Activated CD8-positive, alpha-beta memory T cell treated with anti-CD3 and anti-CD28 coated beads, Interleukin-2, amount 10 ng/mL, durations not matched to agents 7 days and 5 days (primary cell): ENCODE data around the gene LMBR1. TPM values are rescaled to one million over a fixed set of nuclear protein-coding genes. Genes with fewer than 3 reads are reported as not detected.
"Not testable (repeated sequence)": the region's sequence is repeated elsewhere in the genome, so short reads cannot be mapped to it uniquely, and the experiment has no call there.

ENCODE experiments used
- ATAC-seq: fragments of 150-1000 bp; cut with Tn5 transposase; one replicate; pipeline ENCODE4 v1.10.0; 2021; ENCODE audit warnings: moderate library complexity
- CTCF ChIA-PET: fragments of 350-600 bp; sonication (Branson Sonifier 250); formaldehyde crosslinking; loops from one replicate; lab custom pipeline; 2021; ENCODE audit warnings: antibody characterized with exemption; lab: Charles Lee
- DNase-seq: peaks from one replicate; pipeline ENCODE4 v3.0.0-alpha.2; 2020
- H3K27ac Mint-ChIP-seq: one replicate; pipeline ENCODE4 v1.8.0; 2021; ENCODE audit warnings: mild to moderate bottlenecking, mixed read lengths
- H3K27me3 Mint-ChIP-seq: one replicate; pipeline ENCODE4 v1.8.0; 2021; ENCODE audit warnings: mixed read lengths
- H3K36me3 Mint-ChIP-seq: one replicate; pipeline ENCODE4 v1.8.0; 2021; ENCODE audit warnings: mild to moderate bottlenecking, mixed read lengths
- H3K4me1 Mint-ChIP-seq: one replicate; pipeline ENCODE4 v1.8.0; 2021; ENCODE audit warnings: mixed read lengths
- H3K4me3 Mint-ChIP-seq: one replicate; pipeline ENCODE4 v1.8.0; 2021; ENCODE audit warnings: mild to moderate bottlenecking, moderate library complexity, mixed read lengths
- H3K9me3 Mint-ChIP-seq: one replicate; pipeline ENCODE4 v1.8.0; 2022; ENCODE audit warnings: low read depth, mixed read lengths
- total RNA-seq, 2 experiments: library from RNA; stranded (reverse); gene quantifications; one replicate each; pipeline ENCODE4 v1.2.3, GENCODE V29; 2021

LMBR1 gene
- total RNA-seq, 2 experiments from 2014 or later: 64.0 to 69.8 TPM

GRCh38 chr7:156858523-156858922, 34.5 kb downstream of the LMBR1 start:
- H3K36me3 Mint-ChIP-seq: peaks cover 80% of the 10 kb centered on the region
- peaks cover 30% of the 10 kb centered on the region for H3K9me3 Mint-ChIP-seq
- DNase-seq (no peak), ATAC-seq (no peak)
- CTCF ChIA-PET: interaction anchor here (0.7 kb wide), 1 partner anchor 294 kb away, joined by 3 read pairs; no protein-coding TSS in a partner anchor
- H3K4me3 Mint-ChIP-seq: no peak overlapping the region
- H3K4me1 Mint-ChIP-seq: peaks cover 6% of the 10 kb centered on the region
- no peak overlapping the region for H3K27ac Mint-ChIP-seq
- no peaks in the 10 kb centered on the region for H3K27me3 Mint-ChIP-seq

DNA sequence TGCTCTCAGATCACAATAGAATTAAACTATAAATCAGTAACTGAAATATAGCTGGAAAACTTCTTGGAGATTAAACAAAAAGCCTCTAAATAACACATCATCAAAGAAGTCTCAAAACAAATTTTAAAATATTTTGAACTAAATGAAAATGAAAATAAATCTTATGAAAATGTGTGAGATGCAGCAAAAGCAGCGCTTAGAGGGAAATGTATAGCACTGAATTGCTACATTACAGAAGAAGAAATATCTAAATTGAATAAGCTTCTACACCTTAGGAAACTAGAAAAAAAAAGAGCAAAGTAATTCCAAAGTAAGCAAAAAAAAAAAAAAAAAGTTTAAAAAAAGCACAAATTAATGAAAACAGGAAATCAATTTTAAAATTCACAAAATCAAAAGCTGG, 35.2 kb downstream of the LMBR1 start:
- ATAC-seq (no peak), DNase-seq (no peak)
- H3K4me3 Mint-ChIP-seq: no peak overlapping the region
- H3K27ac Mint-ChIP-seq: no peak overlapping the region
- no peaks in the 10 kb centered on the region for H3K27me3 Mint-ChIP-seq
- H3K9me3 Mint-ChIP-seq: peaks cover 29% of the 10 kb centered on the region
- CTCF ChIA-PET: interaction anchor here (1.6 kb wide), 1 partner anchor 36 kb away, joined by 4 read pairs; the partner anchor contains the start of gene LMBR1
- H3K36me3 Mint-ChIP-seq: peaks cover 74% of the 10 kb centered on the region
- H3K4me1 Mint-ChIP-seq: peaks cover 6% of the 10 kb centered on the region

DNA sequence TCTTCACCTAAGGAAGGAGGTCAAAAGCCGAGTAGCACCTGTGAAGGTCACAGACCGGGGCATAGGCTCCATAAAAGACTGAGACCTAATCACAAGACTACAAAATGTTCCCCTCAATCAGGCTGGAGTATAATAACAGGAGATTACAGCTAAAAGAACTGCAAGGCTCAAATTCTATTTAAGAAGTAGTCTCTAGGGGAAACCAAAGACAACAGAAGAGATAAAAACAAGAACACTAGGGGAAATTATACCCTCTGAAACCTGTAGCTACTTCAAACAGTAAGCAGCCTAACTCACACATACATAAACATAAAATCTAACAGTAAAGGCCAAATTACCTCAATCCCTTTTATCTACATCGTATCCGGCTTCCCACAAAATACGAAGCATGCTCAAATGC, 38.3 kb downstream of the LMBR1 start:
- H3K4me3 Mint-ChIP-seq: no peak overlapping the region
- H3K4me1 Mint-ChIP-seq: peaks cover 6% of the 10 kb centered on the region
- CTCF ChIA-PET: interaction anchor here (0.8 kb wide), 1 partner anchor 1858 kb away, joined by 3 read pairs; no protein-coding TSS in a partner anchor
- ATAC-seq (no peak), DNase-seq (no peak)
- H3K36me3 Mint-ChIP-seq: peaks cover 58% of the 10 kb centered on the region
- H3K27me3 Mint-ChIP-seq: no peaks in the 10 kb centered on the region
- peaks cover 19% of the 10 kb centered on the region for H3K9me3 Mint-ChIP-seq
- H3K27ac Mint-ChIP-seq: no peak overlapping the region

DNA sequence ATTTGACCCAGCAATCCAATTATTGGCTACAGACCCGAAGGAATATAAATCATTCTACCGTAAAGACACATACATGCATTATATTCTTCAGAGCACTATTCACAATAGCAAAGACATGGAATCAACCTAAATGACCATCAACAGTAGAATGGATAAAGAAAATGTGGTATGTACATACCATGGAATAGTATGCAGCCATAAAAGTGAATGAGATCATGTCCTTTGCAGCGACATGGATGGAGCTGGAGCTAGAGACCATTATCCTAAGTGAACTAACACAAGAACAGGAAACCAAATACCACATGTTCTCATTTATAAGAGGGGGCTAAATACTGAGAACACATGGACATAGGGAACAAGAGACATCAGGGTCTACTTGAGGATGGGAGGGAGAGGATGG, 44.0 kb downstream of the LMBR1 start:
- H3K27me3 Mint-ChIP-seq: no peaks in the 10 kb centered on the region
- no peak for DNase-seq
- peaks cover 23% of the 10 kb centered on the region for H3K36me3 Mint-ChIP-seq
- H3K27ac Mint-ChIP-seq: no peak overlapping the region
- CTCF ChIA-PET: no interaction called here
- H3K4me1 Mint-ChIP-seq: peaks cover 9% of the 10 kb centered on the region
- H3K4me3 Mint-ChIP-seq: no peak overlapping the region
- no peak for ATAC-seq
- H3K9me3 Mint-ChIP-seq: no peaks in the 10 kb centered on the region

DNA sequence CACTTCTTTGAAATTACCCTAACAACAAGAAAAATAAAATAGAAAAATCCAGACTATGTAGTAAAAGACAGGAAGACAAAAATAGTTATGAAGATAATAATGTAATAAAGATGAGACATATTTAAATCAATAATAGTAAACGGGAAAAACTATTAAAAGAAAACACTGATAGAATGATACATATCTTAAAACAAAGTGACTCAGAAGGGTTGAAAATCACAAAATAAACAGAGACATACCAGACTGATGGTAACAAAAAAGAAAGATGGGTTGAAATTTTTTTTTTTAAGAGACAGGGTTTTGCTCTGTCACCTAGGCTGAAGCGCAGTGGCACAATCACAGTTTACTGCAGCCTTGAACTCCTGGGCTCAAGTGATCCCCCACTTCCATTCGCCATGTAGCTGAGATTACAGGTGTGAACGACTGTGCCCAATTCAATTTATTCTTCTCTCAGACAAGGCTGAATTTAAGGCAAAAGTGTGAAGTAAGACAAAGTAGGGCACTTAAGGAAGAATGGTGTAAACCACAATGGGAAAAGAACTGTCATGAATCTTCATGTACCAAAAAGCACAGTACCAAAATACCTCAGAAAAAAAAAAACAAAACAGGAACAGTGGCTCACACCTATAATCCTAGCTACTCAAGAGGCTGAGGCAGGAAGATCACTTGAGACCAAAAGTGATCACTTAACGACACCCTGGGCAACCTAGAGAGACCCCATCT, 47.4 kb downstream of the LMBR1 start:
- Mint-ChIP-seq H3K27ac (no peak overlapping the region), H3K36me3 (peaks cover 10% of the 10 kb centered on the region), H3K9me3 (no peaks in the 10 kb centered on the region), H3K27me3 (no peaks in the 10 kb centered on the region), H3K4me3 (no peak overlapping the region), H3K4me1 (peaks cover 8% of the 10 kb centered on the region)
- no peak for ATAC-seq
- CTCF ChIA-PET: interaction anchor here (1.0 kb wide), 1 partner anchor 30 kb away, joined by 3 read pairs; no protein-coding TSS in a partner anchor
- no peak for DNase-seq

- ATAC-seq, CTCF ChIA-PET, H3K9me3 Mint-ChIP-seq, DNase-seq, H3K27me3 Mint-ChIP-seq, H3K4me1 Mint-ChIP-seq, H3K27ac Mint-ChIP-seq, H3K4me3 Mint-ChIP-seq: not testable (repeated sequence)
- H3K36me3 Mint-ChIP-seq: peaks cover 11% of the 10 kb centered on the region
These were observed 49.4 kb downstream of the LMBR1 start for GRCh38 chr7:156843582-156843981.

GRCh38 chr7:156843157-156843556, 49.8 kb downstream of the LMBR1 start:
- Mint-ChIP-seq H3K36me3 (peaks cover 14% of the 10 kb centered on the region), H3K9me3 (no peaks in the 10 kb centered on the region), H3K27me3 (no peaks in the 10 kb centered on the region), H3K4me3 (no peak overlapping the region), H3K27ac (no peak overlapping the region), H3K4me1 (peaks cover 8% of the 10 kb centered on the region)
- CTCF ChIA-PET: no interaction called here
- ATAC-seq: no peak
- no peak for DNase-seq

DNA sequence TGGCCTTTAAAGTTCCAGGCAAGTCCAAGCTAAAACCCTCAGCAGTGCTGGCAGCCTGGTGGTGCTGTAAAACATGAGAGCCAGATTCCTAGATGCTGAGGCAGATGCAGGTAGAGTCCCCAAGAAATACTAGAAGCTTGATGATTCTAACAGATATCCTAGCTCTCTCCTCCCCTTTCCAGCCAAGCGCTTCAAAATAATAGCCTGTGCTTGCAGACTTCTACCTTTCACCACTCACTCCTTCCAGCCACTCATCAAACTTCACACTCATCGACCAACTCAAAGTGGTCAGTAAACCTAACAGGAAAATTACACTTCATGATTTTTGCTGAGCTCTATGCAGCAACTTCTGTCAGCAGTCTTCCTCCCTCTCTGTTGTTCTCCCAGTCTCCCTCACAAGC, 50.2 kb downstream of the LMBR1 start:
- CTCF ChIA-PET: interaction anchor here (1.0 kb wide), 1 partner anchor 10 kb away, joined by 3 read pairs; no protein-coding TSS in a partner anchor
- Mint-ChIP-seq H3K4me1 (peaks cover 5% of the 10 kb centered on the region), H3K36me3 (peaks cover 11% of the 10 kb centered on the region), H3K9me3 (no peaks in the 10 kb centered on the region), H3K27me3 (no peaks in the 10 kb centered on the region), H3K27ac (no peak overlapping the region), H3K4me3 (no peak overlapping the region)
- ATAC-seq (no peak), DNase-seq (no peak)

DNA sequence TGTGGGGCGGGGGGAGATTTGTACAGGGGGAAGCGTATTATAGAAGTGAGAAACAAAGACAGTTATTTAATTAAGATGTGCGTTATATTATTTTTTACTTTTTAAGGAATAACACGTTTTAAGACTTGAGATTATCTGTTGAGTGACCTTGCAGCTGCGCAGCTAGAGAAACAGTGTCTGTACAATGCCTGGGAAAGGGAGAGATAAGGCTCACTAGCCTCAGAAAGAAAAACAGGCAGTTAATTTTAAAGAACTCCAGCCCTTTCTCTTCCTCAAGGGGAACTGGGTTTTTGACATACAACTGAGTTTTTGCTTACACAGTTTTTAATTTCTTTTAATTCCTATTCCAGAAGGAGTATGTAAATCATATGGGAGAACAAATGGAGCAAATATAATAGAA, 50.7 kb downstream of the LMBR1 start:
- CTCF ChIA-PET: interaction anchor here (0.6 to 1.0 kb wide), 2 partner anchors 10 to 309 kb away, joined by 3 to 4 read pairs; no protein-coding TSS in a partner anchor
- DNase-seq (no peak), ATAC-seq (no peak)
- Mint-ChIP-seq H3K27me3 (no peaks in the 10 kb centered on the region), H3K27ac (no peak overlapping the region), H3K4me1 (peaks cover 5% of the 10 kb centered on the region), H3K9me3 (no peaks in the 10 kb centered on the region), H3K36me3 (peaks cover 12% of the 10 kb centered on the region), H3K4me3 (no peak overlapping the region)

GRCh38 chr7:156841497-156841896, 51.5 kb downstream of the LMBR1 start:
- CTCF ChIA-PET: interaction anchor here (0.6 kb wide), 1 partner anchor 308 kb away, joined by 4 read pairs; no protein-coding TSS in a partner anchor
- Mint-ChIP-seq H3K36me3 (peaks cover 13% of the 10 kb centered on the region), H3K4me3 (no peak overlapping the region), H3K27ac (no peak overlapping the region), H3K4me1 (peaks cover 5% of the 10 kb centered on the region), H3K9me3 (no peaks in the 10 kb centered on the region), H3K27me3 (no peaks in the 10 kb centered on the region)
- ATAC-seq (no peak), DNase-seq (no peak)

DNA sequence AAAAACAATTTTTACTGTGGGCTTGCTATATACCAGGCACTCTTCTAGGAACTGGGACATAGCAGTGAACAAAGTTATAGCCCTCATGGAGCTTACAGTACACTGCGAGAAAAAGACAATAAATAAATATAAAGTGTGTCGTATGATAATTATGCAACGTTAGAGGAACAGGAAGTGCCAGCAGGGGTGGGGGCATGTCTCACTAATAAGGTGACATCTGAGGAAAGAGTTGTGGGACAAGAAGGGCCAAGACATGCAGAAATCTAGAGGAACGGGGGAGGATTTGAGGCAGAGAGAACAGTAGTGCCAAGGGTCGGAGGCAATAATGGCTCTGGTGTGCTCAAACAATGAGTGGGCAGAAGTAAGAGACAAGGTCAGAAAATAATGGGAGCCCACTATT, 52.8 kb downstream of the LMBR1 start:
- Mint-ChIP-seq H3K4me3 (no peak overlapping the region), H3K4me1 (peaks cover under 1% of the 10 kb centered on the region), H3K27me3 (no peaks in the 10 kb centered on the region), H3K27ac (no peak overlapping the region), H3K9me3 (no peaks in the 10 kb centered on the region), H3K36me3 (peaks cover 15% of the 10 kb centered on the region)
- DNase-seq (no peak), ATAC-seq (no peak)
- CTCF ChIA-PET: no interaction called here

GRCh38 chr7:156836443-156836842, 56.5 kb downstream of the LMBR1 start:
- Mint-ChIP-seq H3K27ac (no peak overlapping the region), H3K9me3 (no peaks in the 10 kb centered on the region), H3K36me3 (peaks cover 20% of the 10 kb centered on the region), H3K27me3 (no peaks in the 10 kb centered on the region), H3K4me3 (no peak overlapping the region), H3K4me1 (peaks cover 1% of the 10 kb centered on the region)
- ATAC-seq (no peak), DNase-seq (no peak)
- CTCF ChIA-PET: interaction anchor here (0.7 kb wide), 1 partner anchor 17 kb away, joined by 3 read pairs; no protein-coding TSS in a partner anchor

DNA sequence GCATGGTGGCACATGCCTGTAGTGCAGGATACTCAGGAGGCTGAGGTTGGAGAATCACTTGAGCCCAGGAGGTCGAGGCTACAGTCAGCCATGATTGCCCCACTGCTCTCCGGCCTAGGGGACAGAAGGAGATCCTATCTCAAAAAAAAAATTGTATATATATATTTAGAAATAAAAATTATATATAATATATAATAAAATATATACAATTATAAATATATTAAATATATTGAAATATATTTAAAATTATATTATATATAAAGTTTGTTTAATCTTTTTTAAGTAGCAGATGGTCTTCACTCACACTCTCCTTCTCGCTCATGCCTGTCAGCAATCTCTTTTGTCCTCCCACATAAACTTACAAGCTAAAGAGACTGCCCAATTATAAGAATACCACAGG, 58.5 kb downstream of the LMBR1 start:
- Mint-ChIP-seq H3K27ac (no peak overlapping the region), H3K4me3 (no peak overlapping the region), H3K27me3 (no peaks in the 10 kb centered on the region), H3K36me3 (peaks cover 18% of the 10 kb centered on the region), H3K9me3 (no peaks in the 10 kb centered on the region), H3K4me1 (peaks cover 1% of the 10 kb centered on the region)
- CTCF ChIA-PET: interaction anchor here (1.0 kb wide), 1 partner anchor 13 kb away, joined by 4 read pairs; no protein-coding TSS in a partner anchor
- DNase-seq (no peak), ATAC-seq (no peak)

DNA sequence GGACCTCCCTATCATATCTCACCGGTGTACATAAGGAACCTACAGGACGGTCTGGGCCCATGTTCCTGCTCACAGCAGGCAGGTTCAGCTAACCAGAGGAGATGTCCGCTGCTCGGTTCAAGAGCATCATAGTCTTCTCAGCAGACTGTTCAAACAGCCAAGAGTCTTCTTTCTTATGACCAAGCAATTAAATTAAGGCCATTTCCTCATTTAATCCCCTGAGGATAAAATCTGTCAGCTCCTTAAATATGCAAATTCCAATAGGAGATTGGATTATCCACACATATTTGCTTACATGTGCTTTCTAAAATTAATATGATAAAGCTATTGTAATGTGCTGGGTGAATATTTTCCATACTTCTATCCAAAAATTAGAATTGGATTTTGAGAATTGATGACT, 59.7 kb downstream of the LMBR1 start:
- no peak overlapping the region for H3K4me3 Mint-ChIP-seq
- no peaks in the 10 kb centered on the region for H3K9me3 Mint-ChIP-seq

More for the DNA sequence above, 59.7 kb downstream of the LMBR1 start:
- CTCF ChIA-PET: interaction anchor here (1.2 kb wide), 1 partner anchor 13 kb away, joined by 3 read pairs; no protein-coding TSS in a partner anchor
- no peaks in the 10 kb centered on the region for H3K27me3 Mint-ChIP-seq
- H3K27ac Mint-ChIP-seq: no peak overlapping the region
- H3K36me3 Mint-ChIP-seq: peaks cover 12% of the 10 kb centered on the region
- ATAC-seq (no peak), DNase-seq (no peak)
- peaks cover 1% of the 10 kb centered on the region for H3K4me1 Mint-ChIP-seq
